Pulmonary artery endothelial cell (primary cell): Measurements from ENCODE around the gene ASCL3. TPM values are rescaled to one million over a fixed set of nuclear protein-coding genes. Genes with fewer than 3 reads are reported as not detected.
"Not testable (repeated sequence)": the region's sequence is repeated elsewhere in the genome, so short reads cannot be mapped to it uniquely, and the experiment has no call there.

Experiments
- DNase-seq: peaks from one replicate; pipeline ENCODE4 v3.0.0-alpha.2; 2011; ENCODE audit warnings: low read depth, low spot score
- total RNA-seq: library from RNA; depleted of rRNA; stranded (reverse); fragments of >200 nt; gene quantifications from 2 replicates; pipeline ENCODE4 v1.2.3, GENCODE V29; 2014

Gene ASCL3
- total RNA-seq, 1 donor from 2014 or later = not detected

GRCh38 chr11:8948886-8949285 is 6.1 kb upstream of the ASCL3 start:
- DNase-seq = no peak

- no peak for DNase-seq
These were observed 4.6 kb upstream of the ASCL3 start for GRCh38 chr11:8947230-8947943.

GRCh38 chr11:8941341-8942103 is 1.3 kb downstream of the ASCL3 start:
- no peak for DNase-seq

GRCh38 chr11:8937659-8938058 is 5.2 kb downstream of the ASCL3 start:
- DNase-seq = no peak

GRCh38 chr11:8937159-8937558 is 5.7 kb downstream of the ASCL3 start:
- DNase-seq = no peak

GRCh38 chr11:8935789-8936188 is 7.0 kb downstream of the ASCL3 start:
- DNase-seq = not testable (repeated sequence)

- DNase-seq = no peak
These were observed 7.9 kb downstream of the ASCL3 start for GRCh38 chr11:8934742-8935488.

- DNase-seq = no peak
These were observed 8.9 kb downstream of the ASCL3 start for GRCh38 chr11:8933931-8934330.

GRCh38 chr11:8932564-8933180 is 10.1 kb downstream of the ASCL3 start, which contains the start of gene C11orf16:
Gene C11orf16, minus strand, starts transcription at chr11:8932947. Its CDS starts 639 bp downstream, at chr11:8932308.
- DNase-seq = no peak

GRCh38 chr11:8930456-8931175 is 12.2 kb downstream of the ASCL3 start:
- no peak for DNase-seq

GRCh38 chr11:8928981-8929615 is 13.7 kb downstream of the ASCL3 start:
- no peak for DNase-seq

- DNase-seq = no peak
These were observed 14.6 kb downstream of the ASCL3 start for GRCh38 chr11:8928205-8928604.

- no peak for DNase-seq
These were observed 15.6 kb downstream of the ASCL3 start for GRCh38 chr11:8927233-8927632.

- no peak for DNase-seq
These were observed 16.6 kb downstream of the ASCL3 start for GRCh38 chr11:8926236-8926635.

GRCh38 chr11:8925711-8926110 is 17.1 kb downstream of the ASCL3 start:
- DNase-seq = no peak

- DNase-seq = no peak
These were observed 20.1 kb downstream of the ASCL3 start for GRCh38 chr11:8922691-8923090.

- no peak for DNase-seq
These were observed 25.5 kb downstream of the ASCL3 start for GRCh38 chr11:8917157-8917825.

GRCh38 chr11:8914661-8915018 is 28.2 kb downstream of the ASCL3 start:
- no peak for DNase-seq

GRCh38 chr11:8913961-8914660 is 28.7 kb downstream of the ASCL3 start:
- no peak for DNase-seq
